A204.1 (cell line): ENCODE data around the gene TGM5.
"Not testable (repeated sequence)": the region's sequence is repeated elsewhere in the genome, so short reads cannot be mapped to it uniquely, and the experiment has no call there.

ENCODE experiments used
- FAIRE-seq: peaks from 2 replicates; lab custom pipeline; 2012; peaks lifted over from hg19 to GRCh38; lab: Jason Lieb, UNC

The TGM5 gene

DNA sequence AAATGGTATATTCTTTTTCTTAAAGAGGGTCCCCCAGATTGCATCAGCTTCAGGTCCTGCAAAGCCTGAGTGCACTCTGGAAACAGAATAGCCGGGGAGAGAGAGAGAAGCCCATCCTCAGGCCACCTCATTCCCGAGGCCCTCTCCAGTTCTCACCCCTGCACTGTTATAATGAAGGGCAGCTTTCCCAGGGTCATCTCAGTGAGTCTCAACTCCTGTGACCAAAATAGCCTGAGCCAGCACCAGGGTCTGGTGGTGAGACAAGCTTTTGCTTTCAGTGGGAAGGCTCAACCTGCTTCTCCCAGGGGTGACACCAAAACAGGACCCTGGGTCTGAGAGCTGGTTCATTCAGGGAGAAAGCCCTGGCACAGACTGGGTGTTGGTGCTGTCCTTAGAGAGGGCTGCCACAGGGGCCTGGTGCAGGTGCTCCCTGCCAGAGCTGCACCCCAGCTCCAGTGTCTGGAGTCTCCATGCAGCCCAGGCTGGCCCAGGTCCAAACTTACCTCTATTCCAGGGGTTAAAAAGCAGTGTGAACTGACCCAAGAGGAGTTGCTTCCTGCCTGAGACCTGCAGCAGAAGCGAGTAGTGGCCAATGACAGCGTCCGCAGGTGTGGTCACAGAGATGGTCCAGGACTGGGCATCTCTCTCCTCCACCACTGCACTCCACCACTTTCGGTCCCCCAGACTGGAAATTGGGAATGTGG lies 52.0 kb downstream of the TGM5 start:
- FAIRE-seq, result no peak

DNA sequence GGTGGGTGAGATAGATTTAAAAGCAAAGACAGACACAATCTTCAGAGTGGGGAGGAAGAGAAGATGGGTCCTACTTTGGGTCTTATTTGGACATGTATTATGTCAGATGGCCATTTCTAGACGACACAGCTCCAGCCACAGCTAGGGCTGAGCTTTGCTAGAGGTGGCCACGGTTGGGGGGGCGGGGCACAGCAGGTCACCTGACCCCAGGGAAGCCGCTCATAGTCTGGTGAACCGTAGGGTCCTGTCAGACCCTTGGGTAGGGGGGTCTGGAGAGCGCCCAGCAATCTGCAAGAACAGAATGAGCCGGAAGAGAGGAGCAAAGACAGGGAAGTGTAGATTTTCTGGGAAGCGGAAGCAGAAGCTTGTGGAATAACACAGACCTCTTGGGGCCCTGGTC lies 52.6 kb downstream of the TGM5 start:
- FAIRE-seq, result no peak

DNA sequence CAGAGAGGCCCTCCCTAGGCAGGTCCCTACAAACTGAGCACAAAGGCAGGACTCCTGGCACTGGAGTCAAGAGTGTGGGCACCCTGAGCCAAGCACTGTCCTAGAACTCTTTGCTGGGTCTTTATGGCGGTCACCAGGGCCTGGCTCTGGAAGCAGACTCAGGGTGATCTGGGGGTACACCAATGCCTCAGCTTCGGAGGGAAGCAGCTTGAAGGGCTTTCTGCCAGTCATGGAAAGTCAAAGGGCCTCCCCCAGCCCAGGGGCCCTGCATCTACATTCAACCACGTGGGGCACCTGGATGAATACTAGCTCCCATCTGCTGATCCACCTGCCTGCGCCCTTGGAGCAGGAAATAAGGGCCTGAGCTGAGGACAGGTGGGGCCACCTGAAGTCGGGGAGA lies 53.3 kb downstream of the TGM5 start:
- no peak for FAIRE-seq

DNA sequence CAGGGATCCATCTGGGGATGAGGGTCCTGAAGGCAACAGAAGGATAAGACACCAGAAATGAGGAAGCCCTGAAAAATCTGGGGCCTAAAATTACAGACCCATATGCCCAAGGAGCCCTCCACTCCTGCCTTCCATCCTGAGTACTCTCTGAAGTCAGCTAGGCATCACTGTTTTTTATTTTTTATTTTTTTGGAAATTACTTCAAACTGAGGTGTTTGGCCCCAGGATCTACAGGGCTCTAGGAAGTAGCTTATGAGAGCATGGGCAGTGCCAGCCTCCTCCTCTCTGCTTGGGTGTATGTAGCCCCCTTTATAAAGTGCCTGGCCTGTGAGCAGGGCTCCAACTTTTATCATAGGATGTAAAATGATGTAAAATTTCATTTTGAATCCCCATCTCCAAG lies 53.8 kb downstream of the TGM5 start:
- no peak for FAIRE-seq

DNA sequence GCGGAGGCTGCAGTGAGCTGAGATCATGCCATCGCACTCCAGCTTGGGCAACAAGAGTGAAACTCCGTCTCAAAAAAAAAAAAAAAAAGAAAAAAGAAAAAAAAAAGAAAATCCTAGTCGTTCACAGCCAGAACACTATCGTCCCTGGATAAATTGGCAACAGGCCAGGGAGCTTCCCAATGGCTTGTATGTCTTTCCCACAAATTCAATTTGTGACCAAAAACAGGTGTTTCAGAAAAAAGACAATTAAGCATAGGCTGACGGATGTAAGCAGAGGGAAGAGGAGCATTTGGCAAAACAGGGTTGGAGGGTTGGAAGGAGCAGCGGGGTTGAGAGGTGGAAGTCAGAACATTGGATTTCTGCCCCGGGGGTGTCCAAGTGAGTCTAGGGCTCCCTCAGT lies 54.4 kb downstream of the TGM5 start:
- FAIRE-seq, result no peak

DNA sequence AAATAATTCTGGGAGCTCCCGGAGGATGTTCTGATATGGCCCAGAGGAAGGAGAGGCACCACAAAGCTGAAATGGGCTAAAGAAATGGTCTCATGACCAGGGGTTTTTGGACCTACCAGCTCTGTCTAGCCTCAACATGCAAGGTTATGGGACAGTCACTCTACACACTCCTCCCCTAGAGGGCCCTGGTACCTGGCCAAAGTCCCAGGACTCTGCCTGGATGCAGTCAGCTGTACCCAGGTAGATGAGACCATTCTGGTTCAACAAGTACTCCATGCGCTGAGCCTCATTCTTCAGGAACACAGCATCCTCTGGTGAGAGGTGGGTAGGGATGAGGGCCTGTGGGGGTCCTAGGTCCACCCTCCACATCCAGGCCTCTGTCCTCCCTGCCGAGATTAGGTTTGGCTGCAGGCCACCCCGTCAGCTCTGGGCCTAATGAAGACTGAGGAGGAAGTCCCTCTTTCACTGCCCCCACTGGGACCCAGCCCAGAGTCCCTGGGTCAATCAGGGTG lies 55.4 kb downstream of the TGM5 start:
- no peak for FAIRE-seq

DNA sequence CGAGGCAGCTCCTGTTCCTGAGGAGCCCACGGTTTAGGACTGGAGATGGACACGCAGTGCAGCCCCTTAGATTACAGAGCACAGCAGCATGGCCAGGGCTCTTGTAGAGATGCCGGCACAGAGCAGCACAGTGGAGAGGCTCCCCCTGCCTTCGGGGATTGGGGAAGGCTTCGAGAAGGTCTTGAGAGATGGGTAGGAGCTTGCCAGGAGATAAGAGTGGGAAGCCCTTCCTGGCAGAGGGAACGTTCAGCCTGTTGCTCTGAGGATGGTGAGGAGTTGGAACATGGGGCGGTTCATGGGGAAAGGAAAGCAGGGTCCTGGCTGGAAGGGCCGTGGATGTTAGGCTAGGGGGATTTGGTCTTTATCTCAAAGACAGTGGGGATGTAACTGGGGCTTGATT lies 55.9 kb downstream of the TGM5 start:
- FAIRE-seq, result no peak

DNA sequence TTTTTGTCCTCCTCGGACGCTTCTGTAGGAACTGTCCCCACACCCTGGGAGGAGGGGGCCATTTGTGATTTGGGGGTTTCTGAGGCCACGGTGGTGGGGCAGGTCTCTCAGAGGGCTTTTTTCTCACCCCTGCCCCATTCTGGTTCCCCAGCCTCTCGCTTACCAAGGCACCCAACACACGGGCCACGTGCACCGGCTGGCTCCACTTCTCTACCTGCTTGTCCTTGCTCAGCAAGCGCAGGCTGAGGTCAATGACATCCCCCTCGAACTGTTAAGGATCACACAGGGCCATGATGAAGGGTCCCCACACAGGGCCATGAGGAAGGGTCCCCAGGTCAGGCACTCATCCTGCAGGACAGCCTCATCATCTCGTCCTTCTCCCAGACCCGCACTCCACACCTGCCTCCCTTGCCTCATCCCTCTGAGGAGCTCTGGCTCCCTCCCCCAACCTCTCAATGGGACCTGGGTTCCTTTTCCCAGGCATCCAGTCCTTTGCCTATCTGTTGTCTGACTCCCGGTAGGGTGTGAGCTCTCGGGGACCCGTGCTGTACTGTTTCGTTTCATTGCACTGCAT lies 56.5 kb downstream of the TGM5 start:
- FAIRE-seq, result no peak

DNA sequence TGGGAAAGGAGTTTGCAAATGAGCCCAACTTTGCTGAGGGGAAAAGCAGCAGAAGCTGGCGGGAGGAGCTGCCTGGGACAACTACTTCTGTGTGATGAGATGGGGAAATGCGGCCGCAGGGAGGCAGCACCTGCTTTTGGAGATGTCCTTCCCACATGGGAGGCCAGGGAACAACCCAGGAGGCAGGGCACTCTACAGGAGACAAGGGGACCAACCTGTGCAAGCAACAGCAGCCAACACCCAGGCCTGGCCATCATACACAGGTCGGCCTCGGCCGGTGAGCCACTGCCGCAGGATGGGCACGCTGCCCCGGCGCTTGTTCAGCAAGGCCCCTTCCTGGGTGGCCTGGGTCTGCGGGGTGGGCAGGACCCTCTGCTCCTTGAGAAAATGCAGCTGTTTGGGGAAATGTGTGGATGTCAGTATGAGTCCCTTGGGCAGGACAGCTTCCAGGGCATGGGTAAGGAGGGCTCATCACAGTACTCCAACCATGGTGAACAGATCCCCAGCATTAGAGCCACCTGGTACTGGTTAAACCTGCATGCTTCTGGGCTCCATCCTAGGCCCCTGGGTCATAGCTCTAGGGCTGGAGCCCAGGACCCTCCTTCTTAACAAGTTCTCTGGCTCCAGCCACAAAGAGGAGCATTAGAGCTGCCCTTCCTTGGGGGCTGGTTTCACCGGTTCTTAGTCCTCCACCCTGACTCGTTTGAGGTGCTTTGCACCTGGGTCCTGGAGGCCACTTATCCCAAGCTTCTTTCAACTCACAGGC lies 57.5 kb downstream of the TGM5 start:
- FAIRE-seq, result no peak

DNA sequence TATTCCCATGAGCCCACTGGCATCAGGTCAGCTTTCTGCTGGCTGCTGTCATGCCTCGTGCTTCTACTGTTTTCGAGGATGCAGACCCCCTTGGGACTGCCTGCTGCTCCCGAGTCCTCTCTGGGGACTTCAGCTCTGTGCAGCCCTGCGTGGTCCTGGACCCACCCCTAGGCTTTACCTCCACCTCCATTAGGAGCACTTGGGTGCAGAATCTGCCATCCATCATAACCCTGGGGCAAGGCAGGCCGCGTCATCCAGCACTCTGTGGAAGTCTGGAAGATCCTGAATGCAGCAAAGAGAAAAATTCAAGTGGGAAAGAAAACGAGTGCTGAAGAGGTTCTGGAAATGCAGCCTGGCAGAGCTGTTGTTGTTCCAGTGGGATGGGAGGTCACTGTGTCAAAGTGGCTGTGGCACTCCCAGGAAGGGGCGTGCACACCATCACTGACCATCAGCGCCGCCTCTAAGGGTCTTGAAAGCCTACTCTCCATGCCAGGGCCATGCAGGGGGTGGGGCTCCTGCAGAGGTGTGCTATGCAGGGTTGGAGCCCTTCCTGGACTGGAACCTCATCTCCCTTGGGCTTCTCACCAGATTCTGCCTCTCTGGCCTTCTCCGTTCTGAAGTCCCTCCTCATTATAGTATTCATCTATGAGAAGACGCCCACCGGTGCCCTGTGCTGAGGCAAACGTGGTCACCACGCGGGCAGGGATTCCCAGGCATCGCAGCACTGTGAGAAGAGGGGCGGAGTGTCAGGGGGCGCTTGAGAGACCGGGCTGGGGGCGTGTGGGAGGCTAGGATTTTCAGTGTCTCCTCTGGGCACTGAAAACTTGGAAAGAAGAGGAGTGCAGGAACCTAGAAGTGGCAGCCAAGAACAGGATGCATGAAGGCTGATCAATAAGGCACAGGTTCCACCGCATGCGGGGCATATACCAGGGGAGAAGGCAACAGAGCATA lies 58.4 kb downstream of the TGM5 start:
- no peak for FAIRE-seq

DNA sequence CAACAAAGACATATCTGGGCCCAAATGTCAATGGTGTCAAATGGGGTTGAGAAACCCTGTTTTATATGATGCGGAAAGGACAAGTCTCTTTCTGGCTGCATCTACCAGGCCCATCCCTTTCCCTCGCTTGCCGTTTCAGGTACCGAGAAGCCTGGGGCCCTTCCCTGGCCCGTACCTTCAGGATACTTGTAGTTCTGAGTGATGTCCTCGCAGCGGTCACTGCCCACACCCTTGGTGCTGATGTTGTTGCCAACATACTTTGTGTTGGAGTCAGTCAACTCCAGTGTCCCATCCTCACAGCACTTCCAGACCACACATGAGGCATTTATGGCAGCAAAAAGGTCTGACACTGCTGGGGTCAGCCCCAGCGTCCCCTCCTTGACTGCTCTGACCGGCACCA lies 59.7 kb downstream of the TGM5 start:
- FAIRE-seq, result no peak

DNA sequence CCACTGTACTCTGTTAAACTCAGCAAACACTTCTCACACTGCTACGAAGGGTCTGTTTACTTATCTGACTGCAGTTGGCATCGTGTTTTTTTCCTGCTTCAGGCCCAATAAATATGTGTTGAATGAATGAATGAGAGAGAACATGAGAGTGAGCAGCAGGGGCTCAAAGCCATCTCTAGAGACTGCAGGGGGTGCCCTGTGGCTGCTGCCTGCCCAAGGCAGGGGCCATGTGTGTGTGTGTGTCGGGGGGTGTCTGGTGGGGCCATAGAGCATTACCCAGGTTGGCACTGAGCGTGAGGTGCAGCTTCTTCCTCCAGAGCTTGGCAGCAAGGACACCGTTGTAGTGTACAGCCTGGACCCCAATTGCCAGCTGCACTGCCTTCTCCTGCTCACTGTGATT lies 60.7 kb downstream of the TGM5 start:
- FAIRE-seq, result no peak

DNA sequence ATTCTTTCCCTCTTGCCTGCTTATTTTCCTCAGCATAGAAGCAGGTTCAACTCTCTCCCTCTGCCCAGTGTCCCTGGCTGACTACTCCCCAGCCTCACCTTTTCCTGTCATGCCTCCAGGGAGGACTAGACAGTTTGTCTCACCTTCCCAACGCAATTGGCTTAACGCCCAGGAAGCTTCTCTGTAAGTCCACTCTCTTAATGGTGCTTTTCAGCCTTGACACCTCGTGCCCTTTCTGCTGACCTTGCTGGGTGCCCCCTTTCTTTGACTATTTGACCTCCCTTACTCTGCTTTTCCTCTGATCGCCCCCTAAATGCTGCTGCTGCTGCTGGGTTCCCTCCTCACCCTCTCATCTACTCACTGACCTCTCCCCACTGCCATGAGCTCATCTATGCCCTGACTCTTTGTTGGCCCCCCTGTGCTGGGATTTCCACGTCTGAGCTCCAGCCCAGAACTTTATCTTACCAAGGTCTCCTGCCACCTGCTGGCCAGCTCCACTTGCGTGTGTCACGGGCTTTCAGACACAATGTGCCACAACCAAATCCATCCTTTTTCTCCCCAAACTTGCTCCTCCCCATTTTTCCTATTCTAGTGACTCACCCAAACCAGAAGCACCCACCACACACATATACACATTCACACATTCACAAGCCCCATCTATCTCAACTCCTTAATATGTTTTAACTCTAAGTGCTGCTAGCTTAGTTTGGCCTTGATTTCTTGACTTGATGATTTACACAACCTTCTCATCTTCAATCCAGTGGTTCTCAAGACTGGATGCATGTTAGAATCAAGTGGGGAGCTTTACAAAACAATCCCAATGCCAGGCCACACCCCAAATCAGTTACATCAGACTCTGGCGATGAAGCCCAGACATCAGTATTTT lies 62.5 kb downstream of the TGM5 start:
- FAIRE-seq, result no peak

DNA sequence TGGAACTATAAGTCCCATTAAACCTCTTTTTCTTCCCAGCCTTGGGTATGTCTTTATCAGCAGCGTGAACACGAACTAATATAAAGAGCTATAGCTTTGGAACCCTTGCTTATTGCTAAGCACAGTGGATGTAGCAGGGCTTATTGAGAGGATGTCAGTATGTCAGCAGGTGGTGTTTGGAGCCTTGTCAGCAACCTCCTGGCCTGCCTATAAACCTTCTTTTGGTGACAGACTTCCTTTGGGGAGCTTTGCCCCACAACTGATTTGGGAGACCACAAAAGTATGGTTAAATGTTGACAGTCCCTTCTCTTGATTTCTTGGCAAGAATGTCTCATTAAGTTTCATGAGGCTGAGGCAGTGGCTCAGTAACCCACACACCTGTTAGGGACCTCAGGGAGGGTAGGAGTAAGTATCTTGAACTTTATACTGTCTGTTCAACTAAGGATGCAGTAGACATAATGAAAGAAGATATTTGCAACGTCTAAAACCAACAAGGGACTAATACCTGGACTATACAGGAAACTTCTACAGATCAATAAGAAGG lies 66.7 kb downstream of the TGM5 start:
- no peak for FAIRE-seq

DNA sequence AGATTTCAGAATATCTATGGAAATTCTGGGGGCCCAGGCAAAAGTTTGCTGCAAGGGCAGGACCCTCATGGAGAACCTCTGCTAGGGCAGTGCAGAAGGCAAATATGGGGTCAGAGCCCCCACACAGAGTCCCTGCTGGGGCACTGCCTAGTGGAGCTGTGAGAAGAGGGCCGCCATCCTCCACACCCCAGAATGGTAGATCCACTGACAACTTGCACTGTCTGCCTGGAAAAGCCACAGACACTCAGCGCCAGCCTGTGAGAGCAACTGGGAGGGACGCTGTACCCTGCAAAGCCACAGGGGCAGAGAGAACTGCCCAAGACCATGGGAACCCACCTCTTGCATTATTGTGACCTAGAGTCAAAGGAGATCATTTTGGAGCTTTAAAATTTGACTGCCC lies 67.7 kb downstream of the TGM5 start:
- FAIRE-seq, result no peak

DNA sequence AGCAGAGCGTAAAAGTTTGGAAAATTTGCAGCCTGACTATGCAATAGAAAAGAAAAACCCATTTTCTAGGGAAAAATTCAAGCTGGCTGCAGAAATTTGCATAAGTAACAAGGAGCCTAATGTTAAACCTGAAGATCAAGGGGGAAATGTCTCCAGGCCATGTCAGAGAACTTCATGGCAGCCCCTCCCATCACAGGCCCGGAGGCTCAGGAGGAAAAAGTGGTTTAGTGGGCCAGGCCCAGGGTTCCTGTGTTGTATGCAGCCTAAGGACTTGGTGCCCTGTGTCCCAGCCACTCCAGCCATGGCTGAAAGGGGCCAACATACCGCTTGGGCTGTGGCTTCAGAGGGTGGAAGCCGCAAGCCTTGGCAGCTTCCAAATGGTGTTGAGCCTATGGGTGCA lies 68.2 kb downstream of the TGM5 start:
- not testable (repeated sequence) for FAIRE-seq

DNA sequence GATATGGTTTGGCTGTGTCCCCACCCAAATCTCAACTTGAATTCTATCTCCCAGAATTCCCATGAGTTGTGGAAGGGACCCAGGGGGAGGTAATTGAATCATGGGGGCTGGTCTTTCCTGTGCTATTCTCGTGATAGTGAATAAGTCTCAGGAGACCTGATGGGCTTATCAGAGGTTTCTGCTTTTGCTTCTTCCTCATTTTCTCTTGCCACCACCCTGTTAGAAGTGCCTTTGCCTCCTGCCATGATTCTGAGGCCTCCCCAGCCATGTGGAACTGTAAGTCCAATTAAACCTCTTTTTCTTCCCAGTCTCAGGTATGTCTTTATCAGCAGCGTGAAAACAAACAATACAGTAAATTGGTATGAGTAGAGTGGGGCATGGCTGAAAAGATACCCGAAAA lies 69.0 kb downstream of the TGM5 start:
- FAIRE-seq, result not testable (repeated sequence)

DNA sequence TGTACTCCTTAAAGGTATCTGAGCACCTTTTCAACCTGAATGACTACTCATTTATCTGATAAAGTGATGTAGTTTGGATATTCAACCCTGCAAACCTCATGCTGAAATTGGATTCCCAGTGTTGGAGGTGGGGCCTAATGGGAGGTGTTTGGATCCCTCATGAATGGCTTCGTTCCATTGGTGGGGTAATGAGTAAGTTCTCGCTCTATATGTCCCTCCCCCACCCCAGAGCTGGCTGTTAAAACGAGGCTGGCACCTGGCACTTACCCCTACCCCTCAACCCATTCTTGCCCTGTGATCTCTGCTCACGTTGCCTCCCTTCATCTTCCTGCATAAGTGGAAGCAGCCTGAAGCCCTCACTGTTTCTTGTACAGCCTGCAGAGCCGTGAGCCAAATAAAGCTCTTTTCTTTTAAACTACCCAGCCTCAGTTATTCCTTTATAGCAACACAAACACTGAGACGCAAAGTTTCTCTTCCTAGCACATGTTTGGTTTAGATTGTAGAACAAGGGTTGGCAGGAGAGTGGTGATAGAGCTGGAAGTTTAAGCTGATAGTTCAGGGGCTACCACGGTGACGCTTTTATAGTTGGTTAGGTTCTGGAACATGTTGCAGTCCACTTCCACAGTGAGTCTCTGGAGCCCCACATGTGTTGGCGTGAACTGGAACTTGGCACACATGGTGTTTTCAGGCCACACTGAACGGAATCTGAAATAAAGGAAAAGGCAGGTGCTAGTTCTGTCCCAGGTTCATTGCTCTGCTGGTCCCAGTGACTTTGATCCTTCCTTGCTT lies 69.8 kb downstream of the TGM5 start:
- FAIRE-seq, result no peak

DNA sequence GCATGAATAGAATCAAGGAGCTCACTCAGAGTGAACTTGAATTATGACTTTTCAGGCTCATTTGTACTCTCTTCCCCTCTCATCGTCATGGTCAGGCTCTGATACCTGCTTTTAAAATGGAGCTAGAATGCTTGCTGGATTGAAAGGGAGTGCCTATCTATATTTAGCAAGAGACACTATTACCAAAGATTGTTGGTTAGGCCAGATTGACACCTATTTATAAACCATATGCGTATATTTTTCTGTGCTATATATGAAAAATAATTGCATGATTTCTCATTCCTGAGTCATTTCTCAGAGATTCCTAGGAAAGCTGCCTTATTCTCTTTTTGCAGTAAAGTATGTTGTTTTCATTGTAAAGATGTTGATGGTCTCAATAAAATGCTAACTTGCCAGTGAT lies 71.9 kb downstream of the TGM5 start:
- FAIRE-seq, result no peak

DNA sequence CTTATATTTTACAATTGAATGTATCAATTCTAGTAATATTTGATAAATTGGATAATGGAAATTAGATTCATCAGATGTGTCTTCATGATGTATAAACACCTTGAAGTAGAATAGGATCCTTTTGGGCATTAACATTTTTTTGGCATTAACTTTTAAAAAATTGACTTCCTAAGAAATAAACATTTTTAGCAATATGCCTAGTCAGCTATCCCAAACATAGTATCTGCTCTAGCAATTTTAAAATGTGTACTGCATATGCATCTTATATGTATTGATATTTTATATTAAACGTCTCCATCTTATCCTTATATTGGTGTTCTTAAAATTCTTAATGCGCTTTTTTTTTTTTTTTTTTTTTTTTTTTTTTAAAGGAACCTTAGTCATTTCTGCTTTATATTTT lies 73.0 kb downstream of the TGM5 start:
- peak; percentile 43 for FAIRE-seq
